Body of pancreas (tissue), 4 donors: ENCODE results near the gene GFY.

ENCODE experiments used
- CTCF ChIP-seq, 7 experiments: fragments of 450-650 bp in 4 of 7; fragments of 200-600 bp in 3 of 7; sonication (generic) in 3 of 7; IDR thresholded peaks; one replicate each; pipeline ENCODE4 v1.5.1; 2016 to 2019; ENCODE audit warnings: antibody characterized with exemption in 7 of 7
- POLR2A ChIP-seq, 3 donors: fragments of 450-650 bp; IDR thresholded peaks; one replicate each; pipeline ENCODE4 v1.6.1; 2016; ENCODE audit warnings: antibody characterized with exemption in 3 of 3, mild to moderate bottlenecking in 2 of 3

GRCh38 chr19:49439836-49440235 is 14.6 kb downstream of the GFY start:
- TF ChIP-seq CTCF (IDR thresholded peaks at IDR 0.05) (no peak), POLR2A (IDR thresholded peaks at IDR 0.05) (no peak)
